ENCODE measurements around the gene BCAT1.
A peak's percentile ranks its signal among the peaks of the same experiment; 100 is the strongest.
"Not testable (repeated sequence)": the region's sequence is repeated elsewhere in the genome, so short reads cannot be mapped to it uniquely, and the experiment has no call there.

The BCAT1 gene

DNA sequence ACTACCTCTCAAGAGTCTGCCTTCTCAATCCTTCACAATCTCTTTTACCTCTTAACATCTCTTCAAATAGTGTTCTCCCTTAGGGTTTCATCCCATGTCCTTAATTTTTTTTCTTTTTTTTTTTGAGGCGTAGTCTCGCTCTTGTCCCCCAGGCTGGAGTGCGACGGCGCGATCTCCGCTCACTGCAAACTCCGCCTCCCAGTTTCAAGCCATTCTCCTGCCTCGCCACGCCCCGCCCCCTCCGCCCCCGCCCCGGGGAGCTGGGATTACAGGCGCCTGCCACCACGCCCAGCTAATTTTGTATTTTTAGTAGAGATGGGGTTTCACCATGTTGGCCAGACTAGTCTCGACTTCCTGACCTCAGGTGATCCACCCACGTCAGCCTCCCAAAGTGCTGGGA is 7.0 kb upstream of the BCAT1 start:
- DNase-seq = no peak

DNA sequence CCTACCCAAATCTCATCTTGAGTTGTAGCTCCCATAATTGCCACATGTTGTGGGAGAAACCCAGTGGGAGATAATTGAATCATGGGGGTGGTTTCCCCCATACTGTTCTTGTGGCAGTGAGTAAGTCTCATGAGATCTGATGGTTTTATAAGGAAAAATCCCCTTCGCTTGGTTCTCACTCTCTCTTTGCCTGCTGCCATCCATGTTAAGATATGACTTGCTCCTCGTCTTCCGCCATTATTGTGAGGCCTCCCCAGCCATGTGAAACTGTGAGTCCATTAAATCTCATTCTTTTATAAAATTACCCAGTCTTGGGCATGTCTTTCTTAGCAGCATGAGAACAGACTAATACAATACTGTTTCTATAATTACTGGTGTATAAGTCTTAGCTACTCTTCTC is 6.5 kb upstream of the BCAT1 start:
- no peak for DNase-seq

DNA sequence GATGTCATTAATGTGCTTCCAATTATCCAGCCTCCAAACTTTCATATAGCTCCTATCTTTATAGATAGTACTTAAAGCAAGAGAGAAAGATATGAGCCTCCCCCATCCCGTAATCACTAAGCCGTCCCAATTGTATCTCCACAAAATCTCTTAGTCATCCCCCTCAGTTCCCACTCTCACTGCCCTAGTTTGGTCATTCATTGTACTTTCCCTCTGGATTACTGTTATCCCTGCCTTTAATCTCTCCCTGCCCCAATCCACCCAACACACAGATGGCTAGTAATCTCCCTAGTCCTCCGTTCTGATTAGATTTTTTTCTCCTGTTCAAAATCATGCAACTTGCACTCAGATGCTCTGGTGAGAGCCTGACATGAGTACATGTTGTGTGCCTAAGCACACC is 5.4 kb upstream of the BCAT1 start:
- no peak for DNase-seq

DNA sequence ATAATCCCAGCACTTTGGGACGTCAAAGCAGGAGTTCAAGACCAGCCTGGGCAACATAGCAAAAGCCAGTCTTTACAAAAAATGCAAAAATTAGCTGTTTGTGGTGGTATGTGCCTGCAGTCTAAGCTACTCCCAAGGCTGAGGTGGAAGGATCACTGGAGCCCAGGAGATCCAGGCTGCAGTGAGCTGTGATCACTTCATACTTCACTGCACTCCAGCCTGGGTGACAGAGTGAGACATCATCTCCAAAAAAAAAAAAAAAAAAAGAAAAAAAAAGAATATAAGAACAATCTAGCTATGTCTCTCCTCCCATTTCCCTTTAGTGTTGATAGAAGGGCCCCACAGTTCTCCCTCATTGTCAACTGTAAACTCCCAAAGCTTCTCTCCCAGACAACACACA is 3.5 kb upstream of the BCAT1 start:
- no peak for DNase-seq

DNA sequence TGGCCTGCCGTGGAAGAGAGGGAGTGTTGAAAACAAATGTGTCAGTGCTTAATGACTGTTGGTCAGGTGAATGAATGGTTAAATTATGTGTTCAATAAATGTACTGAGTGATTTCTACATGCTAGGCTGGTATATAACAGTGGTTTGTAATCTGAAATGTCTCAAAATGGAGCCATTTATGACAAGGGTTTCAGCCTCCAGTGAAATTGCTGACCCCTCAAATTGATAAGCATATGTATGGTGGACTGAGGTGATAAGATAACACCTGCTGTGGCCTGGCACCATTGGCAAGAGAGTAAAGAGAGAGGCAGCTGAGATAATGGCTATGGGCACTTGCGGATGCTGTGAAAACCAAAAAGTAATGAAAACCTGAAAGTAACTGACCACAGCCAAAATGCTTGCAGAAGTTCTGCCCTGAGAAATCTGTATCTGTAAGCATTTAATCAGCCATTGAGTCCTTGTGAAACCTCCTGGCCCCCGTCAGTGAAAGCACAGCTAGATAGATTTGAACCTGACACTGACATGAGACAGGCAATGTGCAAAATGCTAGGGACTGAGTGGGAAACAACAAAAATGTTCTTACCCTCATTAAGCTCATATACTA is 1.4 kb upstream of the BCAT1 start:
- no peak for DNase-seq

DNA sequence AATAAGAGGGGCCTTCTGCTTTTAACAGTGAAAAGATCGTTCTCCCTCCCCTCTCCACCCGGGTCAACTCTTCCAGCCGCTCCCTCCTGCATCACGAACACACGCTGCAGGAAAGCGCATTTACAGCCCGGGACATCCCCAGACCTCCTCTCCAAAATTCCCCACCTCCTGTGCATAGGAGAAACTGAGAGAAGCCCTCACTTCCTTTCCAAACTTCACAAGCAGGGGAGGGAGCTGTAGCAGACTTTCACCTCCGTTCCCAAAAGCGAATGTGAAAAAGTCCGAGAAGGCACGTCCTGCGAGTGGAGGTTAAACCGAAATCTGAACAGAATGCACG is 513 bp downstream of the BCAT1 start:
- peak; percentile 50 for DNase-seq

DNA sequence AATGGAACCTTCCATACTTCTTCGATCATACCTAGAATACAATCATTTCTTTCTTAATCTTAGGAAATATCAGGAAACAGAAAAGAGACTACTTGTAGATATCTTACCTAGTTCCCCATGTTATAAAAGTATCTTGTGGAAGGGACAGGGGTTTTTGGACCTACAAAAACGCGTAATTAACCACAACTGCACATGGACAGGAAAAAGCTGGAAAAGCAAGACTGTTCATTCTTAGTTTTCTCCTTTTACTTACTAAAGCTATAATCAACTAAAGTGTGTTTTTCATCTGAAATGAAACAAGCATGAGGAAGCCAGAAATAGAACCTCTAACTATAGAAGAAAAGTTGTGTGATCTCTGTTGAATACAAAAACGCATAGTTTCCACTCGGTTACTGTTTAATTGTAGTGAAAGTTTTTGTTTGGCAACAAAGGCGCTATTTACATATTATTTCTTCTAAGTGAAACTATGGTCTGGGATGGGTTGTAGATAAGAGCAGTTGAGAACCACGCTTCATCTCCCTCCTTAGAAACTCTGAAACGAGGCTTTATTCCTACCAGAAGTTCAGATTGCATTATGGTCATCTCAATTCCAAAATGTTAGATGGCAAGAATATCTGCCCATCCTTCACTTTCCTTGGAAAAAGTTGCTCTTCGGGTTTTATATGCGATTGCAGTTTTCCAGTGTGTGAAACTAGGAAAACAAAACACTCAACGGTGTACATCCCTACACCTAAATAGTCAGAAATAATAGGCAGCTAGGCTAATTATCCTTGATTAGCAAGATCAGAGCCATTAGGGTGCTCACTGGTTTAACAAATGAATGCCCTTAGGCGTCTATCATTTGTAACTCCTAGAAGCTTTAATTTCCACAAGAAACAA is 1.1 kb downstream of the BCAT1 start:
- DNase-seq = no peak

DNA sequence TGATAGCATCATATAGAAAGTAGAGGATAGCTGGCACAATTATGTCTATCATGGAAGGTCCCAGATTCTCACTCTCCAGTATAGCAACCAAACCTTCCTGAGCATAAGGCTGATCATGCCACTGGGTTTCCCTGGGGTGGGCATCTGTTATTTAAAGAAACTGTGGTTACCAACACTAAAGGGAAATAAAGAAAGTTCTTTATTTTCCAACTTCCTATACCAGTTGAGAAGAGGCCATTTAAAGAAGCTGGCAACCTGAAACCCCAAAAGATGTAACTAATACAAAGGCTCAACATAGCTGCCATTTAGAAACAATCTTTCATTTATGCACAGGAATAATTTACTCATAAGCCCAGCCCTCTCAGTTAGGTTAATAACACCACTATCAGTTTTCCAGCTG is 3.1 kb downstream of the BCAT1 start:
- no peak for DNase-seq

DNA sequence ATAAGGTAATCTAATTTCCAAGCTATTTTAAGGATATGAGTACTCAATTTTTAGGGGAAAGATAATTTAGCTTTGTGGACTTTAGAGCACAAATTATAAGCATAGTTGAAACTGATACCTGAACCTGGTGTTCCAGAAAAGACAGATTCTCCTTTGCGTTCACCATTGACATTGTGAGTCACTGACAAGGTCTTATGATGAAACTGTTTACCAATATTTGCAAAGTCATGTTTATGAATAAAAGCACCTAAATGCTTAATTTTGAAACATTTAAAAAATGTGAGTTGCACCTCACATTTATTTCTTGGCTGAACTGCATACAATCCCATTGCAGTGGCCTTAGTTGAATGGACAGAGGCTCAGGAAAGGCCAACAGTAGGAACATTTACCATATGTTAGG is 3.9 kb downstream of the BCAT1 start:
- DNase-seq = no peak

DNA sequence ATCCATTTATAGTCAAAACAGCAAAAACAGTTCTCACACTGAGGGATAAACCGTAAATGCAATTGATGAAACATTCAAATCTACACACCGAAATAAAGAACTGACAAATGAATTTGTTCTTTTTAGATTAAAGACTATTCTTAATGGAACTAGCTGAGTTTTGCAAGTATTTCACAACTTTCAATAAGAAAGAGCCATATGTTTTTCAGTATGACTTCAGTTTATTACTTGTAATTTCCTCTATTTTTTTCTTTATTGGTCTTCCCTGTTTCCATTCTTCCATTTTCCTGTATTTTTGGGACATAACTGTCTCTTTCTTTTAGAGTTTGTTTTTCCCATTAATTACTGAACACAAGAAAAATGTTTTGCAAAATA is 4.3 kb downstream of the BCAT1 start:
- no peak for DNase-seq

DNA sequence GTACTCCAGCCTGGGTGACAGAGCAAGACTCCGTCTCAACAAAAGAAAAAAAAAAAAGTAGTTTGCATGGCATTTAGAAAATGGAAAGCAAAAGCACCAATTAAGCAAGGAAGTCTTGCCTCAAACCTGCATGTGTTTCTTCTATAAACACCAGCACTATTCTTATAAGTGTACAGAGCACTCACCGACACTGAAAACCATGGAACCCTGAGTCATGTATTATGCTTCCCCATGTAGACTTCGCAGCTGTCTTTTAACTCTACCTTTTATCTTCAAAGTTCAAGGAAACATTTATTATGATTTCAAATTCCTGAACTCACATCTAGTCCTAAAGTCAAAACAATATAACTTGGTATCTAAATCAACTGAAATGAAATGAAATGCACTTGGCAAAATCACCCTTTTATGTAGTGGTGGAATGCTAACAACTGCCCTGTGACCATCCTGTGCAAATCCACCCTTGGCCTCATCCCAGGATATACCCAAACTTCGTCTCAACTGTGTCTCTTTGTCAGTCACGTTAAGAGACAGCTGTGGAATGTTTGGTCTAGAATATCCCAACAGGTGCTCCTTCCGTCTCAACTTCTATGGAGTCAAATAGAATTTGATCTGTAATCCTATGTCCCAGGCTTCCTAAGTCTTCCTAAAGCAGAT is 4.8 kb downstream of the BCAT1 start:
- no peak for DNase-seq

DNA sequence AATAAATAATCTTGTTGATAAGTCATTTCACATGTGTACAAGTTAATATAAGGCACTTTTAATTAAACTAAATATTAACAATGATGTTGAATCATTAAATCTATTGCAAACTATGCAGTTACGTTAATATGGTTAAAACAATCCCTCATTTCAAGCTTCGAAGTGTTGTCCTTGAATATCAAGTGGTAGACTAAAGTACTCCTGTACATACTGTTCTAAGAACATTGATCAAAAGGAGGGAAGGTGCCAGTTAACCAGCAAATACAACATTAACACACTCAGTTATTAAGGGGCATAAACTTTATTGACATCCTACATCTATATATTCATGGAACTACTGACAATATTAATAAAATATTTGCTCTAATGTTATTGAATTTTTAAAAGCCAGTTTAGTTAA is 8.7 kb downstream of the BCAT1 start:
- no peak for DNase-seq

DNA sequence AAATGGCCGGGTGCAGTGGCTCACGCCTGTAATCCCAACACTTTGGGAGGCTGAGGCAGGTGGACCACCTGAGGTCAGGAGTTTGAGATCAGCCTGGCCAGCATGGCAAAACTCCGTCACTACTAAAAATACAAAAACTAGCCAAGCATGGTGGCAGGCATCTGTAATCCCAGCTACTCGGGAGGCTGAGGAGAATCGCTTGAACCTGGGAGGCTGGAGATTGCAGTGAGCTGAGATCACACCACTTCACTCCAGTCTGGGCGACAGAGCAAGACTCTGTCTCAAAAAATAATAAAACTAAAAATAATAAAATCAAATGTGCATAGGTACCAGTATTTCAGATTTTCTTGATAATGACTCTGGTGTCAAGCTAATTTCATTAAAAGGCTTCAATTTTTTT is 9.3 kb downstream of the BCAT1 start:
- not testable (repeated sequence) for DNase-seq

DNA sequence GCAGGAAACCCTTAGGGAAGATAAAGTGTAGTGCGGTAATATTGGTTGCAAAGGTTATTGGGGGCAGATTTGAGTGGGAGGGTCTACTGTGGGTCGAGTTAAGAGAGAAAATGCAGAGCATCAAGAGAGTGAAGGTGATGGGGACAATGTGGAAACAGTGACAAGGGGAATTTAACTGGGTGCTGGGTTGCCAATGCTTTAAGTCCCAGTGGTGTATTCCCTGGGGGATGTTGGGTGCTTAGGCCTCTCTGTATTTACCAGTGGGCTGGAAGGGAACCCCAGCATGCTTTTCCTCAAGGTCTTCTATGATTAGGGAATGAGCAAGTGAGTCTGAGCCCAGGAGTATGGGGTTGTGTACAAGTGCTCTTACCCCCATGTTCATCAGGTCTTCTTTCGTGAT is 10.6 kb downstream of the BCAT1 start:
- DNase-seq = no peak

DNA sequence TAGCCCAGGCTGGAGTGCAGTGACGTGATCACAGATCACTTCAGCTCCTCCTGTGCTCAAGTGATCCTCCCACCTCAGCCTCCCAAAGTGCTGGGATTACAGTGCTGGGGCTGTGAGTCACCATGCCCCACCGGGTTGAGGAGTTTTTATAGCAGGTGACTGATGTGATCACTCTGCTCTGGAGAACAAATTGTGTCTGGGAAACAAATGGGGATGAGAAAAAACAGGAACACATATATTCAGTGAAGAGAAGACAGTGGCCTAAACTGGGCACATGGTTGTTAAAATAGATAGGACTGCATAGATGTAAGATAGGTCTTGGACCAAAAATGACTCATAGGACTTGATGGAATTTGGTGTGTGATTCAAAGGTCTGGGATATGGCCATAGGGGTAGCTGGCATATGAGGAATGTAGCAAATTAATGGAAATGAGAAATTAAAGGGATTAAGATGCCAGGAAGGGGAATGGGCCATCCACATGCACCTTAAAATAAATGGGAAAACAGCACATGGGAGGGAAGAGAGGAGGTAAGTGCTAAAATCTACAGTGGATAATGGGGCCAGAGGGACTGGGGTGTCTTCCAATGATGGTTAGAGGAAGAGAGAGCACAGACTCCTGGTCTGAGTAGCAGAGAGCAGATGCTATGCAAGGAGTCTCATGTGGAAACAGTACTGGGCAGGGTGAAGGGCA is 11.2 kb downstream of the BCAT1 start:
- DNase-seq = no peak

DNA sequence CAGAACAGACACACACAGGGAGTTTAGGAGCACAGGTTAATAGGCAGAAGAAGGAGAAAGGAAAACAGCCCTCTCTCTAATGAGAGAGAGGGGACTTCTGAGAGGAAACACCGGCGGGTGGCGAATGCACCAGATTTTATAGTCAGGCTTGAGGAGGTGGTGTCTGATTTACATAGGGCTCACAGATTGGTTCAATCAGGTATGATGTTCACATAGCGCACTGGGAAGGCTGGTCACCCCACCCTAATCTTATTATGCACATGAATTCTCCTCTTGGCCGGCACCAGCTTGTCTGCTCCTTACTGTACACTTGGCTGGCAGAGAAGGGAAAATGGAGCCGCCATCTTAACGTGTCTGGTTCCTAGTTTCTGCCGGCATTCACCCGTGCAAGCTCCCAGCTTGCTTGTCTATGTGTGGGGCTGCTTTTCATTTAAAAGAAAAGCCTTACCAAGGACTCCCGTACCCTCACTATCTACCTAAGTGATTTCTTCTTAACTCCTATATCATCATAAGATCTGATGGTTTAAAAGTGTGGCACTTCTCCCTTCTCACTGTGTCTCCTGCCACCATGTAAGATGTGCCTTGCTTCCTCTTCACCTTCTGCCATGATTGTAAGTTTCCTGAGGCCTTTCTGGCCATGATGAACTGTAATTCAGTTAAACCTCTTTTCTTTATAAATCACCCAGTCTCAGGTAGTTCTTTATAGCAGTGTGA is 15.1 kb downstream of the BCAT1 start:
- no peak for DNase-seq

DNA sequence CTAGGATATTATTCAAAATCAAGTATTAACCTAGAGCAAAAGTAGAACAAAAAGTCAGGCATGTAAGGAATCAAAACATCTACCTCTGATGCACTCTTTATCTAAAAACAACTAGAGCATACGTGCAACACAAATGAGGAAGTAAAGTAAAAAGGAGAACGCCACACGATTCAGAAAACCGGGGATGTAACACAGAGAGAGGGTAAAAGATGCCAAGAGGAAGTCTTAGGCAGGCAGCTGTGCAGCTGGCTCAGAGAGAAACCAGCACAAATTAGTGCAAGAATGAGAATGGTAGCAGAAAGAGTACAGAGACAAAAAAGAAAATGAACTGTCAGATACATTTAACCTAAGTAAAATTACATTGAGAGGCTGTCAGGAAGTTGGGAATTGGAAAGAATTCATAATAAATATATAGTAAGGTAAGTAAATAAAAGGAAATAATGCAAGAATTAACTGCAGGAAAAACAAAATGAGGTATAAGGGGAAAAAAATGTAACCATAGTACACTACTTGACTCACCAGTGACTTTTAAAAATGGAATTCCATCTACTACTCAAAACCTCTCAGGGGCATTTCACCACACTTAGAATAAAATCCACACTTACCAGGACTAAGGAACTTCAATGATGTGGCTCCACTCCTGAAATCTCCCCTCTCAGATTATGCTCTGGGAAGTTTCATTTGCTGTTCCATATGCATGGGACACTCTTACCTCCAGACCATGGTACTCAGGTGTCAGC is 17.1 kb downstream of the BCAT1 start:
- DNase-seq = no peak

DNA sequence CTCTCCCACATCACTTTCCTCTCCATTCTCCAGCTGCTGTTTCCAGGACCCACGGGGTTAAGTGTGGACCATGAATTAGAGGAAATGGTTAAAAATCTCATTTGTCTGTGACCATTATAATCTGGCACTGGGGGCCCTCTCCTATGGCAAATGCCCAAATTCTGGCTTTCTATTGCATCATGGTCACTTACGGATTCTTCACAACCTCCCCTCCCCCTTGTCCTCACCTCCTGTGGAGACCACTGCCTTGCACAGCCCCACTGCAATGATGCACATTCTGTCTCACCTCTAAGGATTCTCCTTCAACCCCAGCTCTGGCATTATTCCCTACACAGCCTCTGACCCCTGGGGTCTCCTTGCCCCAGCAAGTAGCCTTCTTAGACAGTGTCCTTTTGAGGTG is 18.9 kb downstream of the BCAT1 start:
- no peak for DNase-seq

DNA sequence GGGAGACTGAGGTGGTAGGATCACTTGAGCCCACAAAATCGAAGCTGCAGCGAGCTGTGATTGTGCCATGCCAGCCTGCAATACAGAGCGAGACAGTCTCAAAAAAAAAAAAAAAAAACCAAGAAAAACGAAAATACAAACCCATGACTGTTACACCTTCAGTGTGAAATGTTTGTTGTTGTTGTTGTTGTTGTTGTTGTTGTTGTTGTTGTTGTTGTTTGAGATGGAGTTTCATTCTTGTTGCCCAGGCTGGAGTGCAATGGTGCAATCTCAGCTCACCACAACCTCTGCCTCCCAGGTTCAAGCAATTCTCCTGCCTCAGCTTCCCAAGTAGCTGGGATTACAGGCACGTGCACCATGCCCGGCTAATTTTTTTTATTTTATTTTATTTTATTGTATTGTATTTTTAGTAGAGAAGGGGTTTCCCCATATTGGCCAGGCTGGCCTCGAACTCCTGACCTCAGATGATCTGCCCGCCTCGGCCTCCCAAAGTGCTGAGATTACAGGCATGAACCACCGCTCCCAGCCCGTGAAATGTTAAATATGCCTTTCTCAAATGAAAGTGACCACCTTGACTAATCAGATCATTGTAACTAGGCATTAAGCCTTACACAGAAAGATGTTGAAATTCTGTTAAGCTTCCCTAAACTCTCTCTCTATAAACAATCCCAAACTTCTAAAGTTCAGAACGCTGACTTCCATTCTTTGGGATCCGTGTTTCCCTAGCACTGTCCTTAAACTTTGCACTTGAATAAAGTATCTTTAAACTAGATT is 20.2 kb downstream of the BCAT1 start:
- not testable (repeated sequence) for DNase-seq

DNA sequence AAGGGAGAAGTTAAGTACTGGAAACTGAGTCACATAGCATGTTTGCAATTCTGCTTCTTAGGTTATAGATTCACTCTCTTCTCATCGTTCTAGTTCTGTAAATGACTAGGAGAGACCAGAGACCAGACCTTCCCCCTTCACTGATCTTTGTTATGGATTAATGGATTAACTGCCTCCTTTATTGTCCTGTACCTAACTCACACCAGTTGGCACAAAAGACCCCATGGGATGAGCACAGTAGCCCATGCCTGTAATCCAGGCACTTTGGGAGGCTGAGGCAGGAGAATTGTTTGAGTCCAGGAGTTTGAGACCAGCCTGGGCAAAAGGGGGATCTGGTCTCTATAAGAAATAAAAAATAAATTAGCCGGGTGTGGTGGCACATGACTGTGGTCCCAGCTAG is 20.8 kb downstream of the BCAT1 start:
- DNase-seq = no peak

DNA sequence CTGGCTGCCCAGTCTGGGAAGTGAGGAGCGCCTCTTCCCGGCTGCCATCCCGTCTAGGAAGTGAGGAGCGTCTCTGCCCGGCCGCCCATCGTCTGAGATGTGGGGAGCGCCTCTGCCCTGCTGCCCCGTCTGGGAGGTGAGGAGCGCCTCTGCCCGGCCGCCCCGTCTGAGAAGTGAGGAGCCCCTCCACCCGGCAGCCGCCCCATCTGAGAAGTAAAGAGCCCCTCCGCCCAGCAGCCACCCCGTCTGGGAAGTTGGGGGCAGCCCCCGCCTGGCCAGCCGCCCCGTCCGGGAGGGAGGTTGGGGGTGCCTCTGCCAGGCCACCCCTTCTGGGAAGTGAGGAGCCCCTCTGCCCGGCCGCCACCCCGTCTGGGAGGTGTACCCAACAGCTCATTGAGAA is 22.8 kb downstream of the BCAT1 start:
- DNase-seq = not testable (repeated sequence)

DNA sequence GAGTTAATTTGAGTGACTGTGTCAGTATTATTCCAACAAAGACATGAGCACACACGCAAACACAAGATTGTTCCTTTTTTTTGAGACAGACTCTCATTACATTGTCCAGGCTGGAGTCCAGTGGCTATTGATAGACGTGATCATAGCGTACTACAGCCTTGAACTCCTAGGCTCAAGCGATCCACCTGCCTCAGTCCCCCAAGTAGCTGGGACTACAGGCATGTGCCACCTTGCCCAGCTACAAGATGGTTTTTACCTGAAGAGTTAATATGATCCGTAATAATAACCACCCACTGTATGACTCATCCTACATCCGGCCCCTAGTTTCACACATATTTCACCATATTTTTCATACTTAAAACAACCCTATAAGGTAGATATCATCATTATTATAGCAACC is 26.8 kb downstream of the BCAT1 start:
- DNase-seq = no peak
